NCI-H2029 (cell line): ENCODE results near the gene AGPAT3.
"Not testable (repeated sequence)": the region's sequence is repeated elsewhere in the genome, so short reads cannot be mapped to it uniquely, and the experiment has no call there.

Source experiments
- DNase-seq: peaks from one replicate; lab custom pipeline; 2025; lab: John Stamatoyannopoulos, UW

AGPAT3 gene

GRCh38 chr21:43834146-43834905 lies 30.7 kb upstream of the AGPAT3 start:
- no peak for DNase-seq

- no peak for DNase-seq
Measured at GRCh38 chr21:43835050-43835449, 30.0 kb upstream of the AGPAT3 start.

- DNase-seq = no peak
Measured at GRCh38 chr21:43835861-43836260, 29.2 kb upstream of the AGPAT3 start.

GRCh38 chr21:43836616-43837015 lies 28.4 kb upstream of the AGPAT3 start:
- DNase-seq = no peak

- no peak for DNase-seq
Measured at GRCh38 chr21:43840259-43840658, 24.8 kb upstream of the AGPAT3 start.

GRCh38 chr21:43842742-43843141 lies 22.3 kb upstream of the AGPAT3 start:
- no peak for DNase-seq

- not testable (repeated sequence) for DNase-seq
Measured at GRCh38 chr21:43844906-43845305, 20.1 kb upstream of the AGPAT3 start.

- DNase-seq = no peak
Measured at GRCh38 chr21:43845386-43845785, 19.6 kb upstream of the AGPAT3 start.

- no peak for DNase-seq
Measured at GRCh38 chr21:43846430-43846829, 18.6 kb upstream of the AGPAT3 start.

- no peak for DNase-seq
Measured at GRCh38 chr21:43847301-43847700, 17.7 kb upstream of the AGPAT3 start.

GRCh38 chr21:43848771-43849170 lies 16.3 kb upstream of the AGPAT3 start:
- no peak for DNase-seq

GRCh38 chr21:43849532-43850299 lies 15.3 kb upstream of the AGPAT3 start:
- no peak for DNase-seq

- DNase-seq = no peak
Measured at GRCh38 chr21:43850728-43851295, 14.2 kb upstream of the AGPAT3 start.

GRCh38 chr21:43851593-43851992 lies 13.4 kb upstream of the AGPAT3 start:
- DNase-seq = no peak

- no peak for DNase-seq
Measured at GRCh38 chr21:43853851-43854772, 10.9 kb upstream of the AGPAT3 start.

- DNase-seq = peak; percentile 25
Measured at GRCh38 chr21:43854773-43855633, 10.0 kb upstream of the AGPAT3 start.

GRCh38 chr21:43855955-43856354 lies 9.1 kb upstream of the AGPAT3 start:
- no peak for DNase-seq

- DNase-seq = no peak
Measured at GRCh38 chr21:43858806-43859648, 6.0 kb upstream of the AGPAT3 start.

GRCh38 chr21:43859747-43860214 lies 5.2 kb upstream of the AGPAT3 start:
- no peak for DNase-seq

- peak; percentile 73 for DNase-seq
Measured at GRCh38 chr21:43861706-43862105, 3.3 kb upstream of the AGPAT3 start.
